SK-N-SH treated with all-trans-retinoic acid at 6 μM for 48 hours (cell line): Measurements from ENCODE around the gene KCNIP4.
A peak's percentile ranks its signal among the peaks of the same experiment; 100 is the strongest.

Experiments used
- ATAC-seq: fragments of 200-7000 bp; cut with Tn5 transposase; 3 replicates; pipeline ENCODE4 v1.9.1; 2020; ENCODE audit warnings: mild to moderate bottlenecking, moderate library complexity
- ARNTL ChIP-seq: fragments of 450-650 bp; formaldehyde crosslinking; IDR thresholded peaks from 2 replicates; pipeline ENCODE4 v1.5.0; 2020; ENCODE audit warnings: low read depth, mild to moderate bottlenecking, moderate library complexity, borderline replicate concordance
- CREB5 ChIP-seq: fragments of 250-450 bp; sonication (Bioruptor Pico); IDR thresholded peaks from 2 replicates; pipeline ENCODE4 v1.5.1; 2020; ENCODE audit warnings: low read depth, mild to moderate bottlenecking, moderate library complexity
- CSDC2 ChIP-seq: fragments of 250-450 bp; sonication (Bioruptor Pico); IDR thresholded peaks from 2 replicates; pipeline ENCODE4 v1.5.0; 2020; ENCODE audit warnings: mild to moderate bottlenecking, moderate library complexity
- CSRNP3 ChIP-seq: fragments of 250-450 bp; sonication (Bioruptor Pico); IDR thresholded peaks from 2 replicates; pipeline ENCODE4 v1.5.1; 2021; ENCODE audit warnings: mild to moderate bottlenecking, moderate library complexity
- ESRRG ChIP-seq: fragments of 250-450 bp; sonication (Bioruptor Pico); IDR thresholded peaks from 2 replicates; pipeline ENCODE4 v1.6.1; 2021; ENCODE audit warnings: mild to moderate bottlenecking
- ISL1 ChIP-seq: fragments of 250-450 bp; sonication (Bioruptor Pico); IDR thresholded peaks from 2 replicates; pipeline ENCODE4 v2.1.2; 2022; ENCODE audit warnings: mild to moderate bottlenecking, moderate library complexity
- POU6F1 ChIP-seq: fragments of 250-450 bp; sonication (Bioruptor Pico); IDR thresholded peaks from 2 replicates; pipeline ENCODE4 v1.8.0; 2021; ENCODE audit warnings: low read depth, mild to moderate bottlenecking, moderate library complexity, borderline replicate concordance
- PPARA ChIP-seq: fragments of 250-450 bp; sonication (Bioruptor Pico); IDR thresholded peaks from 2 replicates; pipeline ENCODE4 v1.5.0; 2020; ENCODE audit warnings: mild to moderate bottlenecking, borderline replicate concordance
- RARB ChIP-seq: fragments of 250-450 bp; sonication (Bioruptor Pico); IDR thresholded peaks from 2 replicates; pipeline ENCODE4 v1.8.0; 2021; ENCODE audit warnings: mild to moderate bottlenecking, moderate library complexity
- SNAI2 ChIP-seq: fragments of 250-450 bp; sonication (Bioruptor Pico); IDR thresholded peaks from 2 replicates; pipeline ENCODE4 v1.5.0; 2020; ENCODE audit warnings: mild to moderate bottlenecking, moderate library complexity
- TCF4 ChIP-seq: fragments of 250-450 bp; sonication (Bioruptor Pico); IDR thresholded peaks from 2 replicates; pipeline ENCODE4 v1.8.0; 2021; ENCODE audit warnings: mild to moderate bottlenecking, moderate library complexity, borderline replicate concordance
- TOX ChIP-seq: fragments of 250-450 bp; sonication (Bioruptor Pico); IDR thresholded peaks from 2 replicates; pipeline ENCODE4 v1.8.0; 2021; ENCODE audit warnings: mild to moderate bottlenecking, moderate library complexity, borderline replicate concordance
- TSHZ2 ChIP-seq: fragments of 250-450 bp; sonication (Bioruptor Pico); IDR thresholded peaks from 2 replicates; pipeline ENCODE4 v1.5.0; 2020; ENCODE audit warnings: mild to moderate bottlenecking, moderate library complexity
- ZC3H10 ChIP-seq: fragments of 250-450 bp; sonication (Bioruptor Pico); IDR thresholded peaks from 2 replicates; pipeline ENCODE4 v1.5.1; 2021; ENCODE audit warnings: mild to moderate bottlenecking, moderate library complexity
- ZFP3 ChIP-seq: fragments of 250-450 bp; sonication (Bioruptor Pico); IDR thresholded peaks from 2 replicates; pipeline ENCODE4 v1.5.0; 2020; ENCODE audit warnings: mild to moderate bottlenecking, moderate library complexity
- ZNF565 ChIP-seq: fragments of 450-650 bp; formaldehyde crosslinking; conservative IDR thresholded peaks from 2 replicates; pipeline ENCODE4 v1.5.0; 2020; ENCODE audit warnings: low read depth, mild to moderate bottlenecking, moderate library complexity
- ZNF70 ChIP-seq: fragments of 450-650 bp; formaldehyde crosslinking; IDR thresholded peaks from 2 replicates; pipeline ENCODE4 v1.5.0; 2020; ENCODE audit warnings: mild to moderate bottlenecking, moderate library complexity
- ZNF8 ChIP-seq: fragments of 450-650 bp; formaldehyde crosslinking; IDR thresholded peaks from 2 replicates; pipeline ENCODE4 v1.5.0; 2020; ENCODE audit warnings: mild to moderate bottlenecking, moderate library complexity

KCNIP4 gene

GRCh38 chr4:20825505-20825904 lies 1123.1 kb downstream of the KCNIP4 start (continued):
- TF ChIP-seq ARNTL (CRISPR knock-in tag) (no peak), TCF4 (CRISPR knock-in tag) (no peak)
- TF ChIP-seq, all 23 proteins: peak for 0

- ATAC-seq: no peak
- TF ChIP-seq RARB (CRISPR knock-in tag) (no peak), TSHZ2 (CRISPR knock-in tag) (no peak)
Observed at GRCh38 chr4:20816287-20816686, 1132.3 kb downstream of the KCNIP4 start.

GRCh38 chr4:20813700-20814099 lies 1134.9 kb downstream of the KCNIP4 start:
- ATAC-seq: peak; percentile 79
- no peak for TF ChIP-seq ZC3H10 (CRISPR knock-in tag)
- peak; percentile 33; the same call in 1 of the 2 replicates for TF ChIP-seq ISL1 (CRISPR knock-in tag)

GRCh38 chr4:20809812-20810211 lies 1138.8 kb downstream of the KCNIP4 start:
- TF ChIP-seq CSRNP3 (CRISPR knock-in tag) (no peak), ZNF8 (no peak)
- ATAC-seq: no peak

GRCh38 chr4:20805716-20806115 lies 1142.9 kb downstream of the KCNIP4 start:
- no peak for TF ChIP-seq ESRRG (CRISPR knock-in tag)
- no peak for TF ChIP-seq ZFP3
- TF ChIP-seq ARNTL (CRISPR knock-in tag): no peak
- TF ChIP-seq POU6F1 (CRISPR knock-in tag): no peak
- no peak for TF ChIP-seq ZNF70 (CRISPR knock-in tag)
- TF ChIP-seq CREB5 (CRISPR knock-in tag): no peak
- TF ChIP-seq CSRNP3 (CRISPR knock-in tag): no peak
- TF ChIP-seq SNAI2: no peak
- TF ChIP-seq RARB (CRISPR knock-in tag): no peak
- no peak for TF ChIP-seq ZNF565 (CRISPR knock-in tag)
- no peak for TF ChIP-seq ZNF8
- TF ChIP-seq CSDC2: no peak
- no peak for TF ChIP-seq TOX (CRISPR knock-in tag)
- no peak for TF ChIP-seq ZC3H10 (CRISPR knock-in tag)
- no peak for TF ChIP-seq PPARA
- TF ChIP-seq, all 23 proteins: peak for 0
- ATAC-seq: no peak
